ENCODE results near the gene RHO.
"Not testable (repeated sequence)": the region's sequence is repeated elsewhere in the genome, so short reads cannot be mapped to it uniquely, and the experiment has no call there.

RHO gene

GRCh38 chr3:129540776-129541516, 12.5 kb downstream of the RHO start:
- no peak for FAIRE-seq
- DNase-seq (ENCODE audit: insufficient read length), result no peak
- TF ChIP-seq TAF1 (IDR thresholded peaks at IDR 0.05; ENCODE audit: borderline replicate concordance, low read depth, low read length) (no peak), POLR2A (IDR thresholded peaks at IDR 0.05; ENCODE audit: low read depth, low read length) (no peak), POLR2AphosphoS5 (IDR thresholded peaks at IDR 0.05; ENCODE audit: low read depth, low read length) (no peak)

GRCh38 chr3:129542747-129543146, 14.3 kb downstream of the RHO start:
- TF ChIP-seq TAF1 (IDR thresholded peaks at IDR 0.05; ENCODE audit: borderline replicate concordance, low read depth, low read length) (no peak), POLR2AphosphoS5 (IDR thresholded peaks at IDR 0.05; ENCODE audit: low read depth, low read length) (no peak), POLR2A (IDR thresholded peaks at IDR 0.05; ENCODE audit: low read depth, low read length) (no peak)
- DNase-seq (ENCODE audit: insufficient read length) (no peak), FAIRE-seq (no peak)

- DNase-seq (ENCODE audit: insufficient read length) (no peak), FAIRE-seq (no peak)
- TF ChIP-seq TAF1 (IDR thresholded peaks at IDR 0.05; ENCODE audit: borderline replicate concordance, low read depth, low read length), result no peak
- TF ChIP-seq POLR2A (IDR thresholded peaks at IDR 0.05; ENCODE audit: low read depth, low read length), result no peak
- TF ChIP-seq POLR2AphosphoS5 (IDR thresholded peaks at IDR 0.05; ENCODE audit: low read depth, low read length), result no peak
Observed at GRCh38 chr3:129543156-129543790, 14.8 kb downstream of the RHO start, which contains the start of gene H1-8. TSS of gene H1-8 (plus strand) at chr3:129543175. CDS start at chr3:129543219, 44 bp downstream.

- TF ChIP-seq POLR2A (IDR thresholded peaks at IDR 0.05; ENCODE audit: low read depth, low read length) (no peak), POLR2AphosphoS5 (IDR thresholded peaks at IDR 0.05; ENCODE audit: low read depth, low read length) (no peak), TAF1 (IDR thresholded peaks at IDR 0.05; ENCODE audit: borderline replicate concordance, low read depth, low read length) (no peak)
- DNase-seq (ENCODE audit: insufficient read length) (no peak), FAIRE-seq (no peak)
Observed at GRCh38 chr3:129543999-129544398, 15.6 kb downstream of the RHO start.

GRCh38 chr3:129545951-129546350, 17.5 kb downstream of the RHO start:
- DNase-seq (ENCODE audit: insufficient read length); FAIRE-seq: not testable (repeated sequence)

GRCh38 chr3:129547241-129547640, 18.8 kb downstream of the RHO start:
- TF ChIP-seq TAF1 (IDR thresholded peaks at IDR 0.05; ENCODE audit: borderline replicate concordance, low read depth, low read length), result no peak
- no peak for TF ChIP-seq POLR2A (IDR thresholded peaks at IDR 0.05; ENCODE audit: low read depth, low read length)
- no peak for TF ChIP-seq POLR2AphosphoS5 (IDR thresholded peaks at IDR 0.05; ENCODE audit: low read depth, low read length)
- DNase-seq (ENCODE audit: insufficient read length) (no peak), FAIRE-seq (no peak)

- DNase-seq (ENCODE audit: insufficient read length) (no peak), FAIRE-seq (no peak)
- TF ChIP-seq POLR2A (IDR thresholded peaks at IDR 0.05; ENCODE audit: low read depth, low read length) (no peak), POLR2AphosphoS5 (IDR thresholded peaks at IDR 0.05; ENCODE audit: low read depth, low read length) (no peak), TAF1 (IDR thresholded peaks at IDR 0.05; ENCODE audit: borderline replicate concordance, low read depth, low read length) (no peak)
Observed at GRCh38 chr3:129548104-129548965, 19.9 kb downstream of the RHO start.

GRCh38 chr3:129549006-129549800, 20.8 kb downstream of the RHO start:
- FAIRE-seq (no peak), DNase-seq (ENCODE audit: insufficient read length) (no peak)
- TF ChIP-seq POLR2A (IDR thresholded peaks at IDR 0.05; ENCODE audit: low read depth, low read length) (no peak), POLR2AphosphoS5 (IDR thresholded peaks at IDR 0.05; ENCODE audit: low read depth, low read length) (no peak), TAF1 (IDR thresholded peaks at IDR 0.05; ENCODE audit: borderline replicate concordance, low read depth, low read length) (no peak)

- TF ChIP-seq POLR2AphosphoS5 (IDR thresholded peaks at IDR 0.05; ENCODE audit: low read depth, low read length) (no peak), POLR2A (IDR thresholded peaks at IDR 0.05; ENCODE audit: low read depth, low read length) (no peak), TAF1 (IDR thresholded peaks at IDR 0.05; ENCODE audit: borderline replicate concordance, low read depth, low read length) (no peak)
- FAIRE-seq (no peak), DNase-seq (ENCODE audit: insufficient read length) (no peak)
Observed at GRCh38 chr3:129549805-129550204, 21.4 kb downstream of the RHO start.

GRCh38 chr3:129552287-129553050, 24.0 kb downstream of the RHO start:
- FAIRE-seq (no peak), DNase-seq (ENCODE audit: insufficient read length) (no peak)
- TF ChIP-seq POLR2AphosphoS5 (IDR thresholded peaks at IDR 0.05; ENCODE audit: low read depth, low read length) (no peak), POLR2A (IDR thresholded peaks at IDR 0.05; ENCODE audit: low read depth, low read length) (no peak), TAF1 (IDR thresholded peaks at IDR 0.05; ENCODE audit: borderline replicate concordance, low read depth, low read length) (no peak)

All from GM12892 (cell line).